ENCODE results near the gene CREB5.

Gene CREB5

DNA sequence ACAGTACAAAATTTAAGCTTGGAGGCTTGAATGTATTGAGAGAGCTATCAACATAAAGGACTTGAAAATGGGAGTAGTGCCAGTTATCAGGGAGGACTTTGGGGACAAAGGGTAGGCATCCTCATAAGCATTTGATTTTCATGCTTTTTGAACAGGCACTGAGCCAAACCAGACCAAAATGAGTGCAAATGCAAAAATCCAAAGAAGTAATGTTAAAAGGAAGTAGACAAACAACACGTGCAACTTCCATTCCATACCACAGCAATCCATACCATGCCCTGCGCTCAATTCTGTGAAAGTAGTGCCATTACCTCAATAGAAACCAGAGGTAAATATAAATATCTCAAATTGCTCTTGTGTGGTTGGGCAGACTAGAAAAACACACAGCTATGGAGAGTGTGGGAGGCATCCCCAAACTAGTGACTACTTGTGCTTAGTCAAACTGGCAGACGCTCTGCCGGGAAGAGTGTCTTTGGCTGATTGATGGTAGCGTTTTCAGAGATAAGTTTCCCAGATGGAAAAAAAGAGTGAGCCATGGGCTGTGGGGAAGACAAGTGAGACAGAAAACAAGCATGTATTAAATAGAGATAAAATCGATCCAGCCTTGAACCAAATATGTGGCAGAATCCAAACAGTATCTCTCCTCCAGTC is 161.5 kb downstream of the CREB5 start:
- Histone ChIP-seq H3K9ac (ENCODE audit: low read length) (no peak overlapping the region), H3K27ac (ENCODE audit: low read length, poor library complexity, severe bottlenecking) (peak overlapping the region; percentile 74), H3K4me2 (ENCODE audit: low read length, poor library complexity, severe bottlenecking) (no peak overlapping the region), H3K4me1 (ENCODE audit: control insufficient read depth, insufficient read depth, low read depth, low read length) (peaks cover 11% of the 10 kb centered on the region), H3K14ac (ENCODE audit: low read length in 2 of 2) (no peak overlapping the region), H2BK120ac (ENCODE audit: low read depth, low read length) (no peak overlapping the region), H3K9me3 (ENCODE audit: control insufficient read depth, low read length) (no peaks in the 10 kb centered on the region), H3K4ac (ENCODE audit: low read depth in 1 of 2, low read length in 2 of 2) (no peak overlapping the region), H3K18ac (ENCODE audit: low read depth in 1 of 2, low read length in 2 of 2) (no peak overlapping the region), H4K8ac (ENCODE audit: low read length) (no peak overlapping the region), H3K79me1 (replicated peaks; ENCODE audit: low read length, poor library complexity, severe bottlenecking) (peaks cover 2% of the 10 kb centered on the region), H2AFZ (ENCODE audit: low read depth, low read length) (no peak overlapping the region), H2BK15ac (ENCODE audit: low read depth, poor library complexity, severe bottlenecking) (no peak overlapping the region), H3K27me3 (ENCODE audit: control insufficient read depth in 1 of 2, insufficient read depth in 1 of 2, low read length in 2 of 2) (no peaks in the 10 kb centered on the region), H3K36me3 (ENCODE audit: control insufficient read depth in 1 of 2, insufficient read depth in 2 of 2, low read depth in 1 of 2, low read length in 2 of 2) (no peaks in the 10 kb centered on the region), H3K23ac (ENCODE audit: low read length in 2 of 2) (no peak overlapping the region), H2BK12ac (ENCODE audit: low read length in 2 of 2) (no peak overlapping the region), H2AK5ac (ENCODE audit: low read length, severe bottlenecking) (peak overlapping the region; percentile 41), H3K4me3 (ENCODE audit: insufficient read depth in 1 of 2, low read depth in 1 of 2, low read length in 2 of 2) (peak overlapping the region in 1 of 2 experiments; percentile 2), H4K91ac (ENCODE audit: low read length) (no peak overlapping the region), H2BK5ac (ENCODE audit: low read depth, low read length, poor library complexity, severe bottlenecking) (no peak overlapping the region)
- WGBS: 69% methylated on average over 6 of the region's 6 CpGs
- DNase-seq: peak; percentile 46

DNA sequence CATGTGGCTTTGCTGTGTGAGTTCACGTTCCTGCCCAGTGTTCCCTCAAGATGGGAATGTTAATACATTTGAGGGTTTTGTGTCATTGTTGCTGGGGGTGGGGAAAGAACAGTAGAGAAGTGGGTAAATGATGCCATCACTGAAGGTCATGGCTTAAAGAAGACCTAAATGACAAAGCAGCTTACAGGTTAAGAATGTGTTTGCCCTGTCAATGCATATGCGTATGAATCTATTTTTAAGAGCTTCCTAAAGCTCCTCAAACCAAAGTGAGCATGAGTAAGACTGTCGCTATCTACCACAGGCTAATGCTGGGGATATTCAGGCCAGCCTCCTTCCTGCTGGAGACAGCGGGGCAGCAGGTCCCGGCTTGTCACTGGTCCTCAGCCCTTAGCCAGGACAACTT is 162.9 kb downstream of the CREB5 start:
- H3K23ac ChIP-seq (ENCODE audit: low read length in 2 of 2): no peak overlapping the region
- no peak overlapping the region for H3K9ac ChIP-seq (ENCODE audit: low read length)
- peaks cover 2% of the 10 kb centered on the region for H3K79me1 ChIP-seq (replicated peaks; ENCODE audit: low read length, poor library complexity, severe bottlenecking)
- no peak overlapping the region for H2BK5ac ChIP-seq (ENCODE audit: low read depth, low read length, poor library complexity, severe bottlenecking)
- WGBS: 58% methylated on average over 5 of the region's 5 CpGs
- no peak overlapping the region for H3K4me3 ChIP-seq (ENCODE audit: insufficient read depth in 1 of 2, low read depth in 1 of 2, low read length in 2 of 2)
- peaks cover 12% of the 10 kb centered on the region for H3K4me1 ChIP-seq (ENCODE audit: control insufficient read depth, insufficient read depth, low read depth, low read length)
- H3K27ac ChIP-seq (ENCODE audit: low read length, poor library complexity, severe bottlenecking): no peak overlapping the region
- no peaks in the 10 kb centered on the region for H3K27me3 ChIP-seq (ENCODE audit: control insufficient read depth in 1 of 2, insufficient read depth in 1 of 2, low read length in 2 of 2)
- no peak overlapping the region for H4K91ac ChIP-seq (ENCODE audit: low read length)
- H2AFZ ChIP-seq (ENCODE audit: low read depth, low read length): no peak overlapping the region
- no peak overlapping the region for H3K14ac ChIP-seq (ENCODE audit: low read length in 2 of 2)
- peak overlapping the region; percentile 69 for H2AK5ac ChIP-seq (ENCODE audit: low read length, severe bottlenecking)
- H3K4me2 ChIP-seq (ENCODE audit: low read length, poor library complexity, severe bottlenecking): no peak overlapping the region
- H2BK120ac ChIP-seq (ENCODE audit: low read depth, low read length): no peak overlapping the region
- H3K36me3 ChIP-seq (ENCODE audit: control insufficient read depth in 1 of 2, insufficient read depth in 2 of 2, low read depth in 1 of 2, low read length in 2 of 2): no peaks in the 10 kb centered on the region
- no peak overlapping the region for H2BK15ac ChIP-seq (ENCODE audit: low read depth, poor library complexity, severe bottlenecking)
- no peaks in the 10 kb centered on the region for H3K9me3 ChIP-seq (ENCODE audit: control insufficient read depth, low read length)
- H4K8ac ChIP-seq (ENCODE audit: low read length): no peak overlapping the region
- no peak overlapping the region for H3K18ac ChIP-seq (ENCODE audit: low read depth in 1 of 2, low read length in 2 of 2)
- H3K4ac ChIP-seq (ENCODE audit: low read depth in 1 of 2, low read length in 2 of 2): no peak overlapping the region
- peak; percentile 64 for DNase-seq
- no peak overlapping the region for H2BK12ac ChIP-seq (ENCODE audit: low read length in 2 of 2)

DNA sequence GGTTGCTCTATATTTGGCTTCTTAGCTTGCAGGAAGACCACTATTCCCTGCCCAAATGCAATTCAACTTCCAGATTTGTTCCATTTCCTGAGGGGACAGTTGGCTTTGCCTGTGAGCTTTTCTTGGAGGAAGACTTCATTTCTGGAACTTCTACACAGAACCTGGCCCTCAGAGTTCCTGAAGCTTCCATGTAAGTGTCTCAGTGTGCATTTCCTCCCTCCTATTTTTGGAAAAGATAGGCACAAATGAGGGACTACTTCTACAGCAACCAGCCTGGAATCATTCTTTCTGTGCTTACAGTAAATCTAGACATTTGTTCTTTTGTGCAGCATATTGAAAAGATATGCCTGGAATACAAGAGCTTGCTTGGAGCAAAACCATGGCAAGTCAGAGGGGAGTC is 164.3 kb downstream of the CREB5 start:
- H2AFZ ChIP-seq (ENCODE audit: low read depth, low read length): no peak overlapping the region
- peaks cover 10% of the 10 kb centered on the region for H3K4me1 ChIP-seq (ENCODE audit: control insufficient read depth, insufficient read depth, low read depth, low read length)
- H3K36me3 ChIP-seq (ENCODE audit: control insufficient read depth in 1 of 2, insufficient read depth in 2 of 2, low read depth in 1 of 2, low read length in 2 of 2): no peaks in the 10 kb centered on the region
- no peak overlapping the region for H2BK12ac ChIP-seq (ENCODE audit: low read length in 2 of 2)
- no peaks in the 10 kb centered on the region for H3K27me3 ChIP-seq (ENCODE audit: control insufficient read depth in 1 of 2, insufficient read depth in 1 of 2, low read length in 2 of 2)
- H2AK5ac ChIP-seq (ENCODE audit: low read length, severe bottlenecking): peak overlapping the region; percentile 70
- DNase-seq: no peak
- H3K23ac ChIP-seq (ENCODE audit: low read length in 2 of 2): no peak overlapping the region
- no peak overlapping the region for H3K4me3 ChIP-seq (ENCODE audit: insufficient read depth in 1 of 2, low read depth in 1 of 2, low read length in 2 of 2)
- no peak overlapping the region for H4K91ac ChIP-seq (ENCODE audit: low read length)
- H3K9ac ChIP-seq (ENCODE audit: low read length): no peak overlapping the region
- H3K4ac ChIP-seq (ENCODE audit: low read depth in 1 of 2, low read length in 2 of 2): no peak overlapping the region
- H3K18ac ChIP-seq (ENCODE audit: low read depth in 1 of 2, low read length in 2 of 2): no peak overlapping the region
- H3K79me1 ChIP-seq (replicated peaks; ENCODE audit: low read length, poor library complexity, severe bottlenecking): peaks cover 5% of the 10 kb centered on the region
- no peak overlapping the region for H3K14ac ChIP-seq (ENCODE audit: low read length in 2 of 2)
- H2BK120ac ChIP-seq (ENCODE audit: low read depth, low read length): no peak overlapping the region
- no peak overlapping the region for H3K4me2 ChIP-seq (ENCODE audit: low read length, poor library complexity, severe bottlenecking)
- H3K27ac ChIP-seq (ENCODE audit: low read length, poor library complexity, severe bottlenecking): no peak overlapping the region
- no peak overlapping the region for H2BK15ac ChIP-seq (ENCODE audit: low read depth, poor library complexity, severe bottlenecking)
- no peaks in the 10 kb centered on the region for H3K9me3 ChIP-seq (ENCODE audit: control insufficient read depth, low read length)
- H2BK5ac ChIP-seq (ENCODE audit: low read depth, low read length, poor library complexity, severe bottlenecking): no peak overlapping the region
- H4K8ac ChIP-seq (ENCODE audit: low read length): no peak overlapping the region

DNA sequence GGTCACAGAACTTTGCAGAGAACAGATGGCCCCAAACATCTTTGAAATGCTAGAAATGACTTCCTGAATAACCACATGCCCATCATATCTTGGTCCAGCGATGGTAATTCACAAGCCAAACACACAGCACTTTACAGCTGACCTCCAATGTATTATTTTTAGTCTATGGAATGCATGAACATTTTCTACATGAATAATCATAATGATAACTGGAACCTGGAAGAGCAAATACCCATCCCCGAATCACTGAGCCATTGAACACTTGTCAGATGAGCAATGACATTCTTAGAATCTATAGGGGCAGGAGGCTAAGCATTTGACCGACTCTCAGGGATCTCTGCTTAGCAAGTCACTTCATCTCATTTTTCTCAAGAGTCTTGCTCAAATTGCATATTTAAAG is 167.3 kb downstream of the CREB5 start:
- Histone ChIP-seq H3K4me1 (ENCODE audit: control insufficient read depth, insufficient read depth, low read depth, low read length) (peaks cover 4% of the 10 kb centered on the region), H2BK120ac (ENCODE audit: low read depth, low read length) (no peak overlapping the region), H3K27ac (ENCODE audit: low read length, poor library complexity, severe bottlenecking) (peak overlapping the region; percentile 76), H3K4me2 (ENCODE audit: low read length, poor library complexity, severe bottlenecking) (no peak overlapping the region), H2BK12ac (ENCODE audit: low read length in 2 of 2) (no peak overlapping the region), H4K91ac (ENCODE audit: low read length) (no peak overlapping the region), H3K9ac (ENCODE audit: low read length) (no peak overlapping the region), H3K4me3 (ENCODE audit: insufficient read depth in 1 of 2, low read depth in 1 of 2, low read length in 2 of 2) (no peak overlapping the region), H2AK5ac (ENCODE audit: low read length, severe bottlenecking) (no peak overlapping the region), H3K27me3 (ENCODE audit: control insufficient read depth in 1 of 2, insufficient read depth in 1 of 2, low read length in 2 of 2) (no peaks in the 10 kb centered on the region), H2BK15ac (ENCODE audit: low read depth, poor library complexity, severe bottlenecking) (no peak overlapping the region), H2AFZ (ENCODE audit: low read depth, low read length) (no peak overlapping the region), H3K4ac (ENCODE audit: low read depth in 1 of 2, low read length in 2 of 2) (no peak overlapping the region), H3K79me1 (replicated peaks; ENCODE audit: low read length, poor library complexity, severe bottlenecking) (peaks cover 5% of the 10 kb centered on the region), H3K9me3 (ENCODE audit: control insufficient read depth, low read length) (no peaks in the 10 kb centered on the region), H3K14ac (ENCODE audit: low read length in 2 of 2) (no peak overlapping the region), H3K18ac (ENCODE audit: low read depth in 1 of 2, low read length in 2 of 2) (no peak overlapping the region), H3K36me3 (ENCODE audit: control insufficient read depth in 1 of 2, insufficient read depth in 2 of 2, low read depth in 1 of 2, low read length in 2 of 2) (no peaks in the 10 kb centered on the region), H2BK5ac (ENCODE audit: low read depth, low read length, poor library complexity, severe bottlenecking) (no peak overlapping the region), H3K23ac (ENCODE audit: low read length in 2 of 2) (no peak overlapping the region), H4K8ac (ENCODE audit: low read length) (no peak overlapping the region)
- DNase-seq: peak; percentile 3
- WGBS: 45% methylated on average over 1 of the region's 3 CpGs

Measured in mesenchymal stem cell (in vitro differentiated cells and primary cell).